PC-9 (cell line): ENCODE measurements around the gene DNAJB12. TPM values are rescaled to one million over a fixed set of nuclear protein-coding genes. Genes with fewer than 3 reads are reported as not detected.

ENCODE experiments used
- BruUV-seq: library from RNA; stranded (reverse); fragments of 400-500 nt; replicated peaks from 2 replicates; lab custom pipeline; 2021; lab: Mats Ljungman, UMichigan
- CTCF ChIA-PET: fragments of 300-600 bp; sonication (Branson Sonifier 250); formaldehyde crosslinking; loops from one replicate; lab custom pipeline; 2022; ENCODE audit warnings: antibody characterized with exemption; lab: Charles Lee
- POLR2A ChIA-PET: fragments of 300-600 bp; sonication (Branson Sonifier 250); formaldehyde crosslinking; loops from one replicate; lab custom pipeline; 2022; ENCODE audit warnings: antibody characterized with exemption; ENCODE audit not compliant: unreplicated experiment; lab: Charles Lee
- DNase-seq, 2 experiments: peaks; one replicate each; pipeline versions ENCODE4 v3.0.0 to v3.0.0-alpha.2; 2015 to 2022; ENCODE audit warnings: mixed read lengths in 1 of 2
- H2AFZ ChIP-seq: fragments of 200-600 bp; sonication (generic); 2 replicates; pipeline ENCODE4 v1.8.1; 2017; ENCODE audit warnings: antibody characterized with exemption
- H3F3A ChIP-seq: fragments of 200-600 bp; sonication (generic); 2 replicates; pipeline ENCODE4 v1.8.1; 2017; ENCODE audit warnings: antibody characterized with exemption, mild to moderate bottlenecking, low read depth; ENCODE audit not compliant: insufficient read depth
- H3K27ac ChIP-seq: fragments of 200-600 bp; sonication (generic); 2 replicates; pipeline ENCODE4 v1.6.1; 2016; ENCODE audit warnings: mixed run types
- H3K27me3 ChIP-seq: fragments of 200-600 bp; sonication (generic); 2 replicates; pipeline ENCODE4 v1.6.1; 2016; ENCODE audit warnings: low read depth, mixed run types; ENCODE audit not compliant: insufficient read depth
- H3K36me3 ChIP-seq: fragments of 200-600 bp; sonication (generic); 2 replicates; pipeline ENCODE4 v1.6.1; 2016; ENCODE audit warnings: low read depth, mixed run types
- H3K4me1 ChIP-seq: fragments of 200-600 bp; sonication (generic); replicated peaks from 2 replicates; pipeline ENCODE4 v1.6.1; 2016; ENCODE audit warnings: mixed run types; ENCODE audit not compliant: insufficient read depth
- H3K4me2 ChIP-seq: fragments of 200-600 bp; sonication (generic); 2 replicates; pipeline ENCODE4 v1.6.1; 2017; ENCODE audit warnings: mixed run types
- H3K4me3 ChIP-seq: fragments of 200-600 bp; sonication (generic); 2 replicates; pipeline ENCODE4 v1.6.1; 2016; ENCODE audit warnings: mixed run types
- H3K79me2 ChIP-seq: fragments of 200-600 bp; sonication (generic); 2 replicates; pipeline ENCODE4 v1.6.1; 2017; ENCODE audit warnings: low read depth, mixed run types
- H3K9me2 ChIP-seq: fragments of 200-600 bp; sonication (generic); 2 replicates; pipeline ENCODE4 v1.8.1; 2017; ENCODE audit warnings: mild to moderate bottlenecking; ENCODE audit not compliant: insufficient read depth
- H3K9me3 ChIP-seq: fragments of 200-600 bp; sonication (generic); 2 replicates; pipeline ENCODE4 v1.8.1; 2016; ENCODE audit warnings: low read depth; ENCODE audit not compliant: insufficient read depth
- H4K20me1 ChIP-seq: fragments of 200-600 bp; sonication (generic); 2 replicates; pipeline ENCODE4 v1.8.1; 2017; ENCODE audit not compliant: insufficient read depth
- CTCF ChIP-seq: fragments of 200-600 bp; sonication (generic); conservative IDR thresholded peaks from 2 replicates; pipeline ENCODE4 v1.6.1; 2017; ENCODE audit warnings: mixed run types, antibody characterized with exemption, mild to moderate bottlenecking, moderate library complexity
- EZH2 ChIP-seq: fragments of 200-600 bp; sonication (generic); IDR thresholded peaks from 2 replicates; pipeline ENCODE4 v1.8.0; 2017; ENCODE audit warnings: antibody characterized with exemption, low read depth
- intact Hi-C: fragments of 100-400 bp; cut with micrococcal nuclease; formaldehyde crosslinking; loops from one replicate; pipeline ENCODE4 v1.10.0; 2022; ENCODE audit not compliant: unreplicated experiment
- total RNA-seq: library from RNA; stranded (reverse); gene quantifications from 2 replicates; pipeline ENCODE4 v1.2.3, GENCODE V29; 2021

The DNAJB12 gene
- total RNA-seq, 1 experiment from 2014 or later, result 46.9 TPM

DNA sequence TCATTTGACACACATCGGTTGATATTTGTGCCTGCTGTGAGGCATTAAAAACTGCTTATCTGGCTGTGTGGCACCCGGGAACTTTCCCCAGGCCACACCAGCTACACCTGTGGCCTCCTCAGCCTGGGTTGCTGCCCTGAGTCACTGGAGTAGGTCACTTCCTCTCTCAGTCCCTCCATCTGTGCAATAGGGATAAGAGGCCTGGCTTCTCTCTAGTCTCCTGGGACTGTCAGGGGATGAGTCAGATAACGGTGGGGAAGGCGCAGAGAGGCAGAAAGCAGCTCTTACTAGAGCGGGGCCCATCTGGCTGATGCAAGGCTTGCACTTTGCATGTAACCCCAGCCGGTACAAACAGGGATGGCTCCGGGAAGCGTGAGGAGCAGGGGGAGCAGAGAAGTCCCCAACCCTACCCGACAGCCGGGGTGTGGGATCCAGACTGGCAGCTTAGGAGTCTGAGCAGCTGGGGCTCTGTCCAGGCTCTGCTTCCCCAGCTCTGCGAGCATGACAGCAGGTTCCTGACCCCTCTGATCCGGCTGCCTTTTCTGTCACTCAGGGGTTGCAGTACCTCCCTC, 34.0 kb downstream of the DNAJB12 start:
- Histone ChIP-seq H3K9me2 (no peaks in the 10 kb centered on the region), H3K27me3 (no peaks in the 10 kb centered on the region), H3K79me2 (no peaks in the 10 kb centered on the region), H3K9me3 (no peaks in the 10 kb centered on the region), H3F3A (peaks cover 73% of the 10 kb centered on the region), H4K20me1 (no peaks in the 10 kb centered on the region), H2AFZ (no peak overlapping the region), H3K36me3 (no peaks in the 10 kb centered on the region), H3K4me3 (peak overlapping the region; percentile 59; the same call in 1 of the 2 replicates), H3K4me2 (peak overlapping the region; percentile 88), H3K27ac (peak overlapping the region; percentile 99), H3K4me1 (peaks cover 95% of the 10 kb centered on the region)
- DNase-seq, result peak; percentile 83 to 97
- TF ChIP-seq EZH2 (no peak), CTCF (no peak)
- BruUV-seq, result no TSS peak
- intact Hi-C loops, result loop anchor here (1.0 to 2.0 kb wide), 4 partner anchors 11 to 240 kb away; partner anchors contain the start of gene DDIT4
- ChIA-PET CTCF (interaction anchor here (0.9 to 1.1 kb wide), 2 partner anchors 11 to 46 kb away, joined by 4 to 13 read pairs; no protein-coding TSS in a partner anchor), POLR2A (interaction anchor here (0.7 to 1.2 kb wide), 5 partner anchors 10 to 150 kb away, joined by 3 to 13 read pairs (median 5); partner anchors contain the start of gene DDIT4)

- peak overlapping the region; percentile 59 for H3K4me3 ChIP-seq
- H3K4me1 ChIP-seq, result peaks cover 95% of the 10 kb centered on the region
- H4K20me1 ChIP-seq, result no peaks in the 10 kb centered on the region
- BruUV-seq, result no TSS peak
- peaks cover 74% of the 10 kb centered on the region for H3F3A ChIP-seq
- CTCF ChIA-PET, result interaction anchor here (0.6 to 0.8 kb wide), 8 partner anchors 8 to 1613 kb away, joined by 3 to 13 read pairs (median 6); no protein-coding TSS in a partner anchor
- TF ChIP-seq CTCF (no peak), EZH2 (no peak)
- peak overlapping the region; percentile 99 for H3K27ac ChIP-seq
- intact Hi-C loops, result loop anchor here (1.0 to 2.0 kb wide), 4 partner anchors 12 to 239 kb away; partner anchors contain the start of gene DDIT4
- DNase-seq, result peak; percentile 91 to 95
- no peaks in the 10 kb centered on the region for H3K9me2 ChIP-seq
- H3K4me2 ChIP-seq, result peak overlapping the region; percentile 88
- H3K9me3 ChIP-seq, result no peaks in the 10 kb centered on the region
- POLR2A ChIA-PET, result interaction anchor here (0.6 to 1.0 kb wide), 7 partner anchors 27 to 777 kb away, joined by 5 to 32 read pairs (median 10); partner anchors contain the start of genes DDIT4 and P4HA1
- H3K36me3 ChIP-seq, result no peaks in the 10 kb centered on the region
- no peaks in the 10 kb centered on the region for H3K27me3 ChIP-seq
- no peaks in the 10 kb centered on the region for H3K79me2 ChIP-seq
- H2AFZ ChIP-seq, result no peak overlapping the region
Measured at GRCh38 chr10:72319416-72320254, 35.1 kb downstream of the DNAJB12 start.
